ENCODE results near the gene C1orf35. TPM values are rescaled to one million over a fixed set of nuclear protein-coding genes. Genes with fewer than 3 reads are reported as not detected.

C1orf35 gene
- 10 to 100 TPM in 3 of 4 donors, 1 to 10 TPM in 1; 8.5 to 21.3 (median 18.1) TPM for total RNA-seq

GRCh38 chr1:228102791-228103620, at the start of gene C1orf35:
Gene C1orf35, minus strand, starts transcription at chr1:228103325. Its CDS starts 98 bp downstream, at chr1:228103227.
- Histone ChIP-seq H3K9me3 (no peaks in the 10 kb centered on the region), H3K27ac (peak within 1 kb of the TSS; percentile 91 to 97 (median 92)), H3K36me3 (peaks cover 18 to 60% (median 32%) of the 10 kb centered on the region in 3 donors), H3K4me3 (peak within 1 kb of the TSS; percentile 59 to 90 (median 80)), H3K4me1 (peaks cover 11 to 58% (median 21%) of the 10 kb centered on the region in 3 donors), H3K27me3 (no peaks in the 10 kb centered on the region)
- peak; percentile 57 for DNase-seq
- intact Hi-C loops (cut with DNase I), result loop anchor here (10.0 kb wide), 1 partner anchor 62 kb away; the partner anchor contains the start of gene IBA57
- WGBS, 2 donors, result 0% methylated on average over 2 of the region's 104 CpGs; no CpG with 5 or more reads in 1 of the 2 donors
- TF ChIP-seq POLR2A (IDR thresholded peaks at IDR 0.05), result peak in 3 of 4 donors; percentile 50 to 82 (median 57)
- peak in 1 of 6 experiments; percentile 44 for TF ChIP-seq CTCF (IDR thresholded peaks at IDR 0.05)

- peaks cover 0 to 13% (median 6%) of the 10 kb centered on the region in 3 donors for H3K36me3 ChIP-seq
- no peak for DNase-seq
- 80% methylated on average over 2 of the region's 3 CpGs; no CpG with 5 or more reads in 1 of the 2 donors for WGBS, 2 donors
- intact Hi-C loops (cut with DNase I), result no loop called here
- H3K4me1 ChIP-seq, result peaks cover 32 to 79% (median 43%) of the 10 kb centered on the region in 3 donors
- H3K9me3 ChIP-seq, result no peaks in the 10 kb centered on the region
- H3K4me3 ChIP-seq, result no peak overlapping the region
- peak overlapping the region in 1 of 4 donors; percentile 6 for H3K27ac ChIP-seq
- no peak for TF ChIP-seq CTCF (IDR thresholded peaks at IDR 0.05)
- TF ChIP-seq POLR2A (IDR thresholded peaks at IDR 0.05), result no peak
- H3K27me3 ChIP-seq, result no peaks in the 10 kb centered on the region
Measured at GRCh38 chr1:228152918-228153258, 49.8 kb upstream of the C1orf35 start.

GRCh38 chr1:228152097-228152917, 49.2 kb upstream of the C1orf35 start:
- intact Hi-C loops (cut with DNase I), result no loop called here
- no peaks in the 10 kb centered on the region for H3K9me3 ChIP-seq
- no peaks in the 10 kb centered on the region for H3K27me3 ChIP-seq
- TF ChIP-seq POLR2A (IDR thresholded peaks at IDR 0.05) (no peak), CTCF (IDR thresholded peaks at IDR 0.05) (no peak)
- H3K4me1 ChIP-seq, result peaks cover 32 to 80% (median 48%) of the 10 kb centered on the region in 3 donors
- 81 to 92% methylated on average over 4 to 5 of the region's 19 CpGs for WGBS, 2 donors
- H3K4me3 ChIP-seq, result no peak overlapping the region
- no peak for DNase-seq
- H3K36me3 ChIP-seq, result peaks cover 0 to 19% (median 12%) of the 10 kb centered on the region in 3 donors
- H3K27ac ChIP-seq, result peak overlapping the region in 2 of 4 donors; percentile 21 to 87

GRCh38 chr1:228151180-228151925, 48.2 kb upstream of the C1orf35 start:
- peak overlapping the region in 3 of 4 donors; percentile 14 to 57 (median 37) for H3K4me3 ChIP-seq
- no peaks in the 10 kb centered on the region for H3K9me3 ChIP-seq
- 35% methylated on average over 8 of the region's 12 CpGs; no CpG with 5 or more reads in 1 of the 2 donors for WGBS, 2 donors
- H3K27me3 ChIP-seq, result no peaks in the 10 kb centered on the region
- TF ChIP-seq CTCF (IDR thresholded peaks at IDR 0.05) (no peak), POLR2A (IDR thresholded peaks at IDR 0.05) (no peak)
- no peak for DNase-seq
- H3K36me3 ChIP-seq, result peaks cover 5 to 29% (median 13%) of the 10 kb centered on the region in 3 donors
- H3K27ac ChIP-seq, result peak overlapping the region; percentile 70 to 94 (median 84)
- H3K4me1 ChIP-seq, result peaks cover 32 to 82% (median 48%) of the 10 kb centered on the region in 3 donors
- intact Hi-C loops (cut with DNase I), result no loop called here
